ENCODE data around the gene GPR65. TPM values are rescaled to one million over a fixed set of nuclear protein-coding genes. Genes with fewer than 3 reads are reported as not detected.

GPR65 gene
- total and polyA plus RNA-seq, 10 donors = 9.4 to 28.6 (median 14.1) TPM

DNA sequence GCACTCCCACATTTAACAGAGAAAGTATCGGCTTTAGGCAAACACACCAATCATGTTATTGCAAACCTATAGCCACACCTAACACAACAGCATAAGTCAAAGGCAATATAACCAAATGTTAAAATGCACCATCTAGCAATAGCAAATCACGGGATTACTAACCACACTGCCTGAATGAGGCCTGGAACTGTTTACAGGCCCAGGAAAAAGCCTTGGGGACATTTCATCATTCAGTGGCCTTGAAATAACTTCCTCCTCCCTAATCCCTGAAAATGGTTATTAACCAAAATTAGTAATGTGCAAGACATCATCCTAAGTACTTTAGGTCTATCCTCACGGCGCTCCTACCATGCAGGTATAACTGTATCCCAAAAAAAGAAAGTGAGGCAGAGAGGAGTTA lies 14.3 kb upstream of the GPR65 start:
- Histone ChIP-seq H3K27me3 (replicated peaks in 1 of 7) (no peaks in the 10 kb centered on the region), H3K4me3 (no peak overlapping the region), H3K27ac (peak overlapping the region in 5 of 8 donors; percentile 4 to 99 (median 40)), H3K9me3 (no peaks in the 10 kb centered on the region), H3K36me3 (peaks cover 0 to 18% (median 3%) of the 10 kb centered on the region in 6 donors), H3K4me1 (peaks cover 12 to 55% (median 39%) of the 10 kb centered on the region in 6 donors)
- 64 to 86% (median 77%) methylated on average over 4 of the region's 4 CpGs for WGBS, 5 donors
- TF ChIP-seq POLR2AphosphoS5 (IDR thresholded peaks at IDR 0.05) (no peak), POLR2A (IDR thresholded peaks at IDR 0.05) (no peak)
- TF ChIP-seq, protein P1, sequence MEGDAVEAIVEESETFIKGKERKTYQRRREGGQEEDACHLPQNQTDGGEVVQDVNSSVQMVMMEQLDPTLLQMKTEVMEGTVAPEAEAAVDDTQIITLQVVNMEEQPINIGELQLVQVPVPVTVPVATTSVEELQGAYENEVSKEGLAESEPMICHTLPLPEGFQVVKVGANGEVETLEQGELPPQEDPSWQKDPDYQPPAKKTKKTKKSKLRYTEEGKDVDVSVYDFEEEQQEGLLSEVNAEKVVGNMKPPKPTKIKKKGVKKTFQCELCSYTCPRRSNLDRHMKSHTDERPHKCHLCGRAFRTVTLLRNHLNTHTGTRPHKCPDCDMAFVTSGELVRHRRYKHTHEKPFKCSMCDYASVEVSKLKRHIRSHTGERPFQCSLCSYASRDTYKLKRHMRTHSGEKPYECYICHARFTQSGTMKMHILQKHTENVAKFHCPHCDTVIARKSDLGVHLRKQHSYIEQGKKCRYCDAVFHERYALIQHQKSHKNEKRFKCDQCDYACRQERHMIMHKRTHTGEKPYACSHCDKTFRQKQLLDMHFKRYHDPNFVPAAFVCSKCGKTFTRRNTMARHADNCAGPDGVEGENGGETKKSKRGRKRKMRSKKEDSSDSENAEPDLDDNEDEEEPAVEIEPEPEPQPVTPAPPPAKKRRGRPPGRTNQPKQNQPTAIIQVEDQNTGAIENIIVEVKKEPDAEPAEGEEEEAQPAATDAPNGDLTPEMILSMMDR (IDR thresholded peaks at IDR 0.05 in 8 of 11, conservative IDR thresholded peaks at IDR 0.05 in 3 of 11) = no peak
- DNase-seq = no peak
- intact Hi-C loops (cut with DNase I; ENCODE audit: low total_unique reads) = no loop called here

DNA sequence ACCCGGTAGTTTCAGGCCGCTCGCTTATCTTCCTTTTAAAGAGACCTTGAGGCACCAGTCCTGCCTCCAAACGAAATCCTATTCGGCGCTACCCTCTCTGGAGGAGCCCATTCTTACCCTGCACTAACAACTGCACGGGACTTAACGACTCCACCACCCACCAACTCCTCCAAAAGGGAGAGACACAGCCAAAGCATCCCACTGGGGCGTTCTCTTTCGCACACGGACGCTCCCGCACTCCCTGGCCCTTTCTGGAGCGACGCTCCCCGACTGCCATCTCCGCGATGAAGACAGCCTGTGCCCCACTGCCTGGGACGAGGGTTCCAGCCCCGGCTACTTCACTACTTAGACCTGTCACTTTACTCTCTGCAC lies 12.6 kb upstream of the GPR65 start:
- Histone ChIP-seq H3K4me1 (peaks cover 12 to 62% (median 46%) of the 10 kb centered on the region in 6 donors), H3K27me3 (replicated peaks in 1 of 7) (no peaks in the 10 kb centered on the region), H3K4me3 (peak overlapping the region; percentile 64 to 88 (median 72)), H3K9me3 (no peaks in the 10 kb centered on the region), H3K36me3 (peaks cover 0 to 2% (median 0%) of the 10 kb centered on the region in 6 donors), H3K27ac (peak overlapping the region; percentile 92 to 99 (median 98))
- no peak for DNase-seq
- TF ChIP-seq POLR2AphosphoS5 (IDR thresholded peaks at IDR 0.05) = no peak
- TF ChIP-seq, protein P1 (IDR thresholded peaks at IDR 0.05 in 8 of 11, conservative IDR thresholded peaks at IDR 0.05 in 3 of 11) = no peak
- no peak for TF ChIP-seq POLR2A (IDR thresholded peaks at IDR 0.05)
- 8 to 14% (median 12%) methylated on average over 20 of the region's 20 CpGs for WGBS, 5 donors
- intact Hi-C loops (cut with DNase I; ENCODE audit: low total_unique reads) = no loop called here

DNA sequence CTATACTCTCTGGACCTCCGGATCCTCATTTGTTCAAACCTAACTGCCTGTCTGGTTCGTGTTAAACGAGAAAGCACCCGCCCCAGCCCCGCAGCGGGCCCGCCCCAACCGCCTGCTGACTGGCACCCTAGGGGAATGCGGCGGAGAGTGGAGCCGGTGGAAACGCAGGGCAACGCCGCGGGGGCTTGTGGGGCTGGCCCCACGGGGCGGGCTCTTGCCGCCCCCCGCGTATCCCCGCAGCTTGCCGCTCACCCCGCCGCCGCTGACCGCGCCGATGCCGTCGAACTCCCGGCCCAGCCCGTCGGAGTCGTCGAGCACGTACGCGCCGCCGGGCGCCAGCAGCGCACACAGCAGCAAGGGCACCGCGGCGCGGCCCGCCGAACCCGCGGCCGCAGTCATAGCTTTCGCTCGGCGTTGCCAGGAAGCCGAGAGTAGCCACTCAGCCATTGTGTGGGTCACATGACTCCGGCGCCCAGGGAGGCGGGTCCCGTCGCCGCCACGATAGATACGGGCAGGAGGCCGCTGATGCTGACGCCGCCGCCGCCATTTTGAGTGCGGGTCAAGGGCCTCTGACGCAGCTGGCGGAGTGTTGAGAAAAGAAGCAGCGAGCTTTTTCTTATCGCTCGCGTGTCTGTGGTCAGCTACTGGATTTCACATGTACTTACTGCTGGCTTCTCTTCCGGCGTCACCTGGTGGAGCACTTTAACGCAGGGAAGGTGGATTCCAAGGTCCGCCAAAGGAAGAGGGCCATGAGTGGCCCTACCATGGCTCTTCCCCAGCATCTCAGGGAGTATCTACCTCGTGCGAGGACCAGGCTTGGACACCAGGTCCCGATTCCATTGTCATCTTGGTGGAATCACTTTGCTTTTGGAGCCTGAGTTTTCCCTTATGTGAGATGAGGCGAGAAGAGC lies 12.0 kb upstream of the GPR65 start, which contains the start of gene GALC:
GALC (minus strand) TSS at position 465 of the 911 bp plus-strand sequence; CDS start at position 447, 18 bp downstream.
- TF ChIP-seq POLR2AphosphoS5 (IDR thresholded peaks at IDR 0.05) (peak; percentile 88 to 95 (median 89)), POLR2A (IDR thresholded peaks at IDR 0.05) (peak in 1 of 3 donors; percentile 23)
- TF ChIP-seq, protein P1 (IDR thresholded peaks at IDR 0.05 in 8 of 11, conservative IDR thresholded peaks at IDR 0.05 in 3 of 11) = peak in 3 of 11 experiments; percentile 8 to 30 (median 13)
- WGBS, 5 donors = 3 to 4% (median 3%) methylated on average over 43 to 83 of the region's 83 CpGs
- H3K27me3 ChIP-seq (replicated peaks in 1 of 7) = no peaks in the 10 kb centered on the region
- peaks cover 12 to 62% (median 46%) of the 10 kb centered on the region in 6 donors for H3K4me1 ChIP-seq
- no peaks in the 10 kb centered on the region for H3K36me3 ChIP-seq
- H3K27ac ChIP-seq = peak within 1 kb of the TSS; percentile 92 to 99 (median 98)
- DNase-seq = peak; percentile 100
- no peaks in the 10 kb centered on the region for H3K9me3 ChIP-seq
- intact Hi-C loops (cut with DNase I; ENCODE audit: low total_unique reads) = no loop called here
- H3K4me3 ChIP-seq = peak within 1 kb of the TSS; percentile 64 to 88 (median 72)

DNA sequence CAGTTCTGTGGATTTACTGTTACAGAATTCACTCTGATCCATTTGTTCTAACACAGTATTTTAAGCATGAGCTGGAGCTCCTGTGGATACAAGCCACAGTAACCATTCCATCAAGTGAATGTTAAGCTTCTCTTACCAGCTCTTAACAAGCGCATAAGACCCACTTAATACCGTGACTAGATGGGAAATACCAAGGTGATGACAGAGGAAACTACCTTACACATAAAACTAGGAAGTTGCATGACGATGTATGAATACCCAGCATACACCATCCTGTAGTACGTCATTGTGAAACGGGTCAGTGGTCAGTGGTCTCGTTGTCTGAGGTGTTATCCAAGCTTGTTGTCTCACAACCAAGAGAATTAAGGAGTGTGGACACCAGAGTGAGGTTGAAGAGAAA lies 10.0 kb upstream of the GPR65 start:
- H3K27ac ChIP-seq = peak overlapping the region; percentile 21 to 99 (median 98)
- intact Hi-C loops (cut with DNase I; ENCODE audit: low total_unique reads) = no loop called here
- no peaks in the 10 kb centered on the region for H3K27me3 ChIP-seq (replicated peaks in 1 of 7)
- H3K4me1 ChIP-seq = peaks cover 12 to 75% (median 47%) of the 10 kb centered on the region in 6 donors
- no peak for DNase-seq
- H3K4me3 ChIP-seq = peak overlapping the region in 1 of 8 donors; percentile 88
- H3K9me3 ChIP-seq = no peaks in the 10 kb centered on the region
- WGBS, 5 donors = 38 to 75% (median 56%) methylated on average over 6 of the region's 6 CpGs
- TF ChIP-seq POLR2A (IDR thresholded peaks at IDR 0.05) (no peak), POLR2AphosphoS5 (IDR thresholded peaks at IDR 0.05) (peak in 1 of 3 donors; percentile 27)
- H3K36me3 ChIP-seq = no peaks in the 10 kb centered on the region

All from spleen (tissue), 11 donors.